ENCODE results near the gene CACNG4. TPM values are rescaled to one million over a fixed set of nuclear protein-coding genes. Genes with fewer than 3 reads are reported as not detected.

Gene CACNG4
- total and polyA plus RNA-seq, 10 donors, result not detected

DNA sequence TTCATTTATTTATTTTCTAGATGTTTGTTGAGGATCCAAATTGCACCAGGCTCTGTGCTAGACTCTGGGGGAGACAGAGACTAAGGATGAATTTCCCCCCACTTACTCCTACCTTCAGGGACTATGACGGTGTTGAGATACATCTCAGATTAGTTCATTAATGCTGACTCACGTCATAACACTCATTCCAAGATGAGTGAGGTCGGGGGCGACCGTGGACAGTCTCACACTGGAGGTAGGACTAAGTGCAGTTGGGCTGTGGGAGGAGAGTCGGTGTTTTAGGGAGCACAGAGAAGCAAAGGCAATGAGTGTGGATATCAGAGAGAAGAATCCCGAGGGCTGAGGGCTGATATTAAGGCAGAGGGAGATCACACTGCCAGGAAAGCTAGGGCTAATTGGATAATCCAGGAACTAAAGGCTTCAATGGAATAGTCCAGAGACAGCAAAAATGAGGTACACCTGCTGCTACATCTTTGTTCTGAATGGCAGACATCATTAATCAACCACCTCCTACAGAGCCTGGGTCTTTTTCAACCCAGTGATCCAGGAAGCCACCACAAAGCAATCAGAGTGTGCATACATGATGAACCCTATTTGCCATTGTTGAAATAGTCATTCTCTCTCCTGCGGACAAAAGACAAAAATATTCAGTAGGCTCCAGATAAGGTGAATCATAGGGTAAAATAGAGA lies 38.6 kb upstream of the CACNG4 start:
- Histone ChIP-seq H3K27ac (no peak overlapping the region), H3K9me3 (peaks cover 0 to 11% (median 0%) of the 10 kb centered on the region in 8 donors), H3K4me3 (no peak overlapping the region), H3K36me3 (no peaks in the 10 kb centered on the region), H3K4me1 (no peaks in the 10 kb centered on the region), H3K27me3 (replicated peaks in 1 of 7) (peaks cover 0 to 32% (median 0%) of the 10 kb centered on the region in 7 donors)
- intact Hi-C loops (cut with DNase I; ENCODE audit: low total_unique reads), result no loop called here
- TF ChIP-seq, protein P1, sequence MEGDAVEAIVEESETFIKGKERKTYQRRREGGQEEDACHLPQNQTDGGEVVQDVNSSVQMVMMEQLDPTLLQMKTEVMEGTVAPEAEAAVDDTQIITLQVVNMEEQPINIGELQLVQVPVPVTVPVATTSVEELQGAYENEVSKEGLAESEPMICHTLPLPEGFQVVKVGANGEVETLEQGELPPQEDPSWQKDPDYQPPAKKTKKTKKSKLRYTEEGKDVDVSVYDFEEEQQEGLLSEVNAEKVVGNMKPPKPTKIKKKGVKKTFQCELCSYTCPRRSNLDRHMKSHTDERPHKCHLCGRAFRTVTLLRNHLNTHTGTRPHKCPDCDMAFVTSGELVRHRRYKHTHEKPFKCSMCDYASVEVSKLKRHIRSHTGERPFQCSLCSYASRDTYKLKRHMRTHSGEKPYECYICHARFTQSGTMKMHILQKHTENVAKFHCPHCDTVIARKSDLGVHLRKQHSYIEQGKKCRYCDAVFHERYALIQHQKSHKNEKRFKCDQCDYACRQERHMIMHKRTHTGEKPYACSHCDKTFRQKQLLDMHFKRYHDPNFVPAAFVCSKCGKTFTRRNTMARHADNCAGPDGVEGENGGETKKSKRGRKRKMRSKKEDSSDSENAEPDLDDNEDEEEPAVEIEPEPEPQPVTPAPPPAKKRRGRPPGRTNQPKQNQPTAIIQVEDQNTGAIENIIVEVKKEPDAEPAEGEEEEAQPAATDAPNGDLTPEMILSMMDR (IDR thresholded peaks at IDR 0.05 in 8 of 11, conservative IDR thresholded peaks at IDR 0.05 in 3 of 11), result no peak
- TF ChIP-seq POLR2AphosphoS5 (IDR thresholded peaks at IDR 0.05) (no peak), POLR2A (IDR thresholded peaks at IDR 0.05) (no peak)
- WGBS, 5 donors, result 77 to 91% (median 82%) methylated on average over 8 of the region's 8 CpGs
- DNase-seq, result peak; percentile 19

DNA sequence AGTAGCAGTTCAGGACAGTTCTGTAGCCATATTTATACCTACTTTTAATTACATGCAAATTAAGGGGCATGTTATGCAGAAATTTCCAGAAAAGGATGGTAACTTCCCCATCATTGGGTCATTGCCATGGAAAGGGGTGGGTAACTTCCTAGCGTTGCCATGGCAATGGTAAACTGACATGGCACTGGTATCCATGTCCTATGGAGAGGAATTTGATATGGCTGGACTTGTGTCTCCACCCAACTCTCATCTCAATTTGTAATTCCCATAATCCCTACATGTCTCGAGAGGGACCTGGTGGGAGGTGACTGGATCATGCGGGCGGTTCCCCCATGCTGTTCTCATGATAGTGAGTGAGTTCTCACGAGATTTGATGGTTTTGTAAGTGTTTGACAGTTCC lies 35.6 kb upstream of the CACNG4 start:
- intact Hi-C loops (cut with DNase I; ENCODE audit: low total_unique reads), result no loop called here
- DNase-seq, result peak; percentile 1
- TF ChIP-seq, protein P1 (IDR thresholded peaks at IDR 0.05 in 8 of 11, conservative IDR thresholded peaks at IDR 0.05 in 3 of 11), result no peak
- H3K27me3 ChIP-seq (replicated peaks in 1 of 7), result peaks cover 0 to 35% (median 0%) of the 10 kb centered on the region in 7 donors
- no peak overlapping the region for H3K27ac ChIP-seq
- WGBS, 5 donors, result 83 to 95% (median 86%) methylated on average over 5 of the region's 5 CpGs
- H3K9me3 ChIP-seq, result no peaks in the 10 kb centered on the region
- no peak overlapping the region for H3K4me3 ChIP-seq
- no peaks in the 10 kb centered on the region for H3K4me1 ChIP-seq
- no peaks in the 10 kb centered on the region for H3K36me3 ChIP-seq

DNA sequence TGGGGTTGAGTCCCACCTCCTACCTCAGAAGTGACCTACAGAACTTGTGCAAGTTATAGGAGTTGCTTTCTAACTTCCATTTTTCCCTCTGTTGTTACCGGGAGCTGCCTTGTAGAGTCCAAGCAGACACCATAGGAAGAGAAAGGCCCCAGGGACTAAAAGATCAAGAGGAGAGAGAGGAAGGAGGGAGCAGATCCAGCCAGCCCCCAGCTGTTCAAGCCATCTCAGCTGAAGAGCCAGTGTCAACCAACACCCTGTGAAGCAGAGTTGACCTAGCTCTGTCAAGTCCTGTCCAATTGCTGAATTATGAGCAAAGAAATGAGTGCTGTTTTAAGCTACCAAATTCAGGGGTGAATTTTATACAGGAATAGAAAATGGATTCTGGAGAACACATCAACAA lies 34.9 kb upstream of the CACNG4 start:
- Histone ChIP-seq H3K4me3 (no peak overlapping the region), H3K9me3 (peaks cover 0 to under 1% (median 0%) of the 10 kb centered on the region in 8 donors), H3K27ac (no peak overlapping the region), H3K36me3 (no peaks in the 10 kb centered on the region), H3K27me3 (replicated peaks in 1 of 7) (peaks cover 0 to 35% (median 0%) of the 10 kb centered on the region in 7 donors), H3K4me1 (no peaks in the 10 kb centered on the region)
- TF ChIP-seq, protein P1 (IDR thresholded peaks at IDR 0.05 in 8 of 11, conservative IDR thresholded peaks at IDR 0.05 in 3 of 11), result no peak
- no peak for TF ChIP-seq POLR2AphosphoS5 (IDR thresholded peaks at IDR 0.05)
- no peak for TF ChIP-seq POLR2A (IDR thresholded peaks at IDR 0.05)
- 12 to 41% (median 40%) methylated on average over 1 of the region's 1 CpG for WGBS, 5 donors
- peak; percentile 28 for DNase-seq
- intact Hi-C loops (cut with DNase I; ENCODE audit: low total_unique reads), result no loop called here

DNA sequence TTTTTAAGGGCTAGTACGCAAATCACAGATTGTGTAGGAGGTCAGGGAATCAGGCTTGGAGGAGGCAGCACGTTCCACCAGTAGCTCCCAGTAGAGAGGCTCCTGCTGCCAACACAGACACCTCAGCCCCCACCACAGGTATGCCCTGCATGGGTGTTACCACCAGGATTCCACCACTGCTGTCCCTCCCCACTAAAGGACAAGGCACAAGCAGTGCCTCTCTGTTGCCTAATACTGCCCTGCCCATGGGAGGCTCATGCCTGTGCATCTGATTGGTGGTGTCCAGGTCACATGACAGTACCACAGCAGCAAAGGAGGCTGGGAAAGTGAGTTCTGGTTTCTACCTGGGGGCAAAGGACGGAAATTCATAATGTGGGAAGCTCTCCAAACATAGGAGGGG lies 33.6 kb upstream of the CACNG4 start:
- Histone ChIP-seq H3K27me3 (replicated peaks in 1 of 7) (peaks cover 0 to 31% (median 0%) of the 10 kb centered on the region in 7 donors), H3K4me1 (no peaks in the 10 kb centered on the region), H3K4me3 (no peak overlapping the region), H3K36me3 (no peaks in the 10 kb centered on the region), H3K27ac (no peak overlapping the region), H3K9me3 (peaks cover 0 to 6% (median 0%) of the 10 kb centered on the region in 8 donors)
- peak; percentile 30 for DNase-seq
- TF ChIP-seq POLR2AphosphoS5 (IDR thresholded peaks at IDR 0.05), result no peak
- 60 to 78% (median 72%) methylated on average over 3 of the region's 3 CpGs for WGBS, 5 donors
- intact Hi-C loops (cut with DNase I; ENCODE audit: low total_unique reads), result no loop called here

Measured in spleen (tissue), 11 donors.